TTC549 (cell line): Measurements from ENCODE around the gene FEZ2.

Experiments
- FAIRE-seq: peaks from 2 replicates; lab custom pipeline; 2012; peaks lifted over from hg19 to GRCh38; lab: Jason Lieb, UNC

FEZ2 gene

GRCh38 chr2:36561237-36561944 lies 36.6 kb downstream of the FEZ2 start:
- no peak for FAIRE-seq

GRCh38 chr2:36560726-36561125 lies 37.2 kb downstream of the FEZ2 start:
- FAIRE-seq, result no peak

GRCh38 chr2:36559221-36559942 lies 38.6 kb downstream of the FEZ2 start:
- no peak for FAIRE-seq

- no peak for FAIRE-seq
Measured at GRCh38 chr2:36556842-36557241, 41.1 kb downstream of the FEZ2 start.

GRCh38 chr2:36555789-36556188 lies 42.2 kb downstream of the FEZ2 start:
- FAIRE-seq, result no peak

DNA sequence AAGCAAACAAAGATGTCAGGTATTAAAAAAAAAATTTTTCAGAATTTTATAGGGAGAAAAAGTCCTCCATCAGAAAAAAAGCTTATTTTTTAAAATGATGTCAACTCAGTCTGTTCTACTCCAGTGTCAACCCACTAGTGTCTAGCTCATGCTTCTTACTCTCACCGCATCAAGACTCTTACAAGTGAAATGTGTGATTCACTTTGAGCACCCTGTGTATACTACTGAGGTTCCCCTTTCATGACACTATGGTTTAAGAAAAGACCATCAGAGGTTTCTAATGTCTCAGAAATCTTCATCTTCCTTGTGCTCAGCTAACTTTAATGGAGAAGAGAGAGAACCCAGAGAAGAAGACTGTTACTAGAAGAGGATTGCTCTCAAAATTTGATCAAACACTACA lies 43.4 kb downstream of the FEZ2 start:
- FAIRE-seq, result no peak

DNA sequence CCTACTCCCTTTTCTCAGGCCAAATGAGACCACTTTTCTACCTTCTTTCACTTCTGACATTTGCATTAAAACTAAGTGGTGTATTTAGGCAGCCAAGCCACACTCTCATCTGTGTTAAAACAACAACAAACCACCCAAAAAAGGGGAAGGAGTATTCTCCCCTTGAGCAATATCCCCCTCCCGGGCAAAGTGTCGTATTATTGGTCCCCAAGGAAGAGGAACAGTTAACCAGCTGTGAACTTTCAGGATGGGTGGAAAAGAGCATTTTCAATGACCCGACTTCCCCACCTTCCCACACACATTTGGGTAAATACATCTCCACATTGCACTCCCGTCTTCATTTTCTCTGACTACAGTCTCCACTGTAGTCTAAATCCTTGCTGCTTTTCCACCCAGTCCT lies 44.3 kb downstream of the FEZ2 start:
- no peak for FAIRE-seq

DNA sequence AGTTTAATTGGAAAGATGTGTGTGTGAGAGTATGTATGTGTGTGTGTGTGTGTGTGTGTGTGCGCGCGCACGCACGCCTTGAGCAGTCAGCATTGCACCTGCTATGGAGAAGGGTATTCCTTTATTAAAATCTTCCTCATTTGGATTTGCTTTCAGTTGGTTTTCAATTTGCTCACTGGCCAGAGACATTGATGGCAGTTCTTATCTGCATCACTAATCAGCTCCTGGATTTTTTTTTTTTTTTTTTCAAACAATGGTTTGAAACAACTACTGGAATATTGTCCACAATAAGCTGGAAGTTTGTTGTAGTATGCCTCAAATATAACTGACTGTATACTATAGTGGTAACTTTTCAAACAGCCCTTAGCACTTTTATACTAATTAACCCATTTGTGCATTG lies 48.0 kb downstream of the FEZ2 start:
- FAIRE-seq, result no peak

- FAIRE-seq, result no peak
Measured at GRCh38 chr2:36549165-36549574, 48.8 kb downstream of the FEZ2 start.

DNA sequence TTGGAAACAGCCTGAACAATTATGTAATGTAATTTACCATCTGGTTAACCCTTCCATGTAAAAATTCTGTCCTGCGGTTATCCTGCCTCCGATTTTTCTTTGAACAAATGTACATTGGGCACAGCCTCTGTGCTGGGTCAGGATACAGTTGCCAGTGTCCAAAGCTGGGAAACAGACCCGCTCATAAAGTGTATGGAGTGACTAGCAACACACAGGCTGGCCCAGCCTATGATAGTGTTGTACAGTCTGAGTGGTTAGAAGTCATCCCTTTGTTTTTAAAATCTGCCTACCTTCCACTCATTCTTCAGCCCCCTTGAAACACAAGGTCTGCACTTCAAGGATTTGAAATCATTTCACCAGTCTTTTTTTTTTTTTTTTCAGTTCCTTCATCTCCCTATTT lies 50.1 kb downstream of the FEZ2 start:
- no peak for FAIRE-seq

GRCh38 chr2:36545871-36546416 lies 52.0 kb downstream of the FEZ2 start:
- no peak for FAIRE-seq

DNA sequence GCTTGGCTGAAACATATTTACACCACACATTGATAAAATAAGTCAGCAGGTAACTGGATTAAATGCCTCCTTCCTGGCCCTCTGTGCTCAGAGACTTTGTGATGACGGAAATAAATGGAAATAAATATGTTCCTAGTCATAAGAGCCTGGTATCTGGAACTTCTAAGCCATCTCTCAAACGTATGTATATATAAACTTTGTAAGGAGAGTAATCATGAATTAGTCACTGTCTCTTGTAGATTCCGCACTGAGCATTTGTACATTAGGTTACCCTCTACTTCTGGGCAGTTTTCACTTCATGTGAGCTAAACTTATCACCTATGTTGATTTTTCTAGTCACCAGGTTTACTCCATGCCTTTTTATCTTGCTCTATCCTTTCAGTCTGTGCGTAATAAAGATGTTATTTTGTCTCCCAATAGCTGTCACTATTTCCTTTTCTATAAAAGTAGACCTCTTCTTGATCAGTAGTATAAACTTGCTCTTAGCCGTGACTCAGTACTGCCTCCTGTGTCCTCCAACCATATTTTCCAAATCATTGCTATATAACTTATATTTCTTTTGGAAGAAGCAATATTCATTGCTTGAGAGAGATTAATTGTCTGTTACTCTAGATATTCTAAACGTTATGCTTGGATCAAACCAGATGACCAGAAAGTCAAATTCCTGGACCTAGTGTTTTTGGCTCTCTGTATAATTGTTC lies 53.2 kb downstream of the FEZ2 start:
- FAIRE-seq, result no peak

- FAIRE-seq, result no peak
Measured at GRCh38 chr2:36541891-36542595, 55.9 kb downstream of the FEZ2 start.

- no peak for FAIRE-seq
Measured at GRCh38 chr2:36540986-36541754, 56.8 kb downstream of the FEZ2 start.

DNA sequence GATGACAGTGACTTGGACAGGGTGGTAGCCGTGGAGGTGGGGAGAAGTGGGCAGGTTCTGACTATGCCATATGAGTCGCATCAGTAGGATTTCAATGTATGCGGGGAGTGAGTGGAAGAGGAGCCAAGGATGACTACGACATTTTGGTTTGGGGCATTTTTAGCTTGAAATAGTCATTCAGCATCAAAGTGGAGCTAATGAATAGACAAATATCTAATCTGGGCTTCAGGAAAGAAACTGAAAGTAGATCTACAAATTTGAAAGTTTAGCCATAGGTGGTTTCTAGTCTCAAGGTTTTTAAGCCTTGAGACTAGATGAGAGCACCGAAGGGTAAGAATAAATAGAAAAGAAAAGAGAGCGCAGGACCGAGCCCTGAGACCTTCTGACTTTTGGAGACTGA lies 58.3 kb downstream of the FEZ2 start:
- FAIRE-seq, result no peak

DNA sequence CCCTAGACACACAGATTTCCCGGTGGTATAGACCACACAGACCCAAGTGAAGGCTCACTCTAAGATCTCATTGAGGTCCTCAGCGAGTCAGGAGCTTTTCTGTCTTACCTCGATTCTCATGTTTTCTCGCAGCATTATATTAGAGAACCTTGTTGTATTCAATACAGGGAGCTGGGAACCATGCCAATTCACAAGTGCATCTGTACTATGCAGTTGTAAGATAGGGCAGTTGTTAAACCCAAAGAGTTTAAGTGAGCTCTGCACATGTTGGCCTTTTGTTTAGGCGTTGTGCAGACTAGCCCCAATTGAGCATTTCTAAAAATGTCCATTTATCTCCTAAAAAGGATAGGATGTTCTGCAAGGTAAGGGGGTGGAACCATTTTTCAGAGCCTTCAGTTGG lies 59.6 kb downstream of the FEZ2 start:
- FAIRE-seq, result no peak

DNA sequence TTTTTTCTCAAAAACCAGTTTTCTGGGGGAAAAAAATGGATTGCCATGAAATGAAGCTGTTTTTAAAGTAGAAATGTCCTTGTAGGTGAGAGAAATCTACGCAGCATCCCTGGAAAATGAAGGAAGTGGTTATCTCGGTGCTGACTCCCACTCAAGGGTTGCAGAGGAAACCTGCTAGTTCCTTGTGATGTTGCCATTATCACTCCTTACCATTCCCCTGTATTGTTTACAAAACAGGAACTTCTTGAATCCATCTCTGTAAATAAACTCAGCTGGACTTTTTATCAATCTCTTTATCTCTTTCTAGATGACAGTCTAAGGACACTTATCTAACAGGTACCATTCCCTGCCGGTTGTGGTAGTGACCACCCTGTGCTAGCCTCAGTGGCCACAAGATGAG lies 61.2 kb downstream of the FEZ2 start:
- no peak for FAIRE-seq

GRCh38 chr2:36535099-36535498 lies 62.9 kb downstream of the FEZ2 start:
- no peak for FAIRE-seq

DNA sequence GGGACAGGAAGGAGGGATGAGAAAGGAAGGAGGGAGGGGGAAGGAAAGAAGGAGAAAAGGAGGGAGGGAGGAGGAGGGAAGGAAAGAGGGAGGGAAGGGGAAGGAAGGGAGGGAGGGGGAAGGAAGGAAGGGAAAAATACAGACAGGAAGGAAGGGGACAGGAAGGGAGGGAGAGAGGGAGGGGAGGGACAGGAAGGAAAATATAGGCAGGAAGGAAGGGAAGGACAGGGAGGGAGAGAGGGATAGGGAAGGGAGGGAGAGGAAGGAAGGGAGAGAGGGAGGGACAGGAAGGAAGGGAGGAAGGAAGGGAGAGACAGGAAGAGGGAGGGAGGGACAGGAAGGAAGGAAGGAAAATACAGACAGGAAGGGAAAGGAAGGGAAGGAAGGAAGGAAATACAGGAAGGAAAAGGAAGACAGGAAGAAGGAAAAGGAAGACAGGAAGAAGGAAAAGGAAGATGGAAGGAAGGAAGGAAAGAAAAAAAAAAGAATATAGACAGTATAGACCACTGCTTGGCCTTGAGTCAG lies 63.6 kb downstream of the FEZ2 start:
- FAIRE-seq, result no peak

DNA sequence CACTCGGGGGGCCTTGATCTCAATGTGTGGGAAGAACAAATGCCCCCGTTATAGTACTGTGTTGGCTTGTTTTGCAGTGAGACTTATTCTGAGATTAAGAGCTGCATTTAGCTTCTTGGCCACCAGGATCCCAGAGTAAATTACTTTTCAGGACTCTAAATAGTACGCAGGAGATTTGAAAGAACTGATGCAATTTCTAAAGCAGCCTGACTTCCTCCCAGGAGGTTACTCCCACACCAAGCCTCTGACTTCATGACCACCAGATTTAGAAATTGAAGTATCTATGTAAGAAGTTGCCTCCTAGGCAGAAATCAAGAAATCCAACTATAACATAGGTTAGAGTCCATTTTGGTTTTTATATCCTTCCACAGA lies 67.0 kb downstream of the FEZ2 start:
- FAIRE-seq, result no peak

DNA sequence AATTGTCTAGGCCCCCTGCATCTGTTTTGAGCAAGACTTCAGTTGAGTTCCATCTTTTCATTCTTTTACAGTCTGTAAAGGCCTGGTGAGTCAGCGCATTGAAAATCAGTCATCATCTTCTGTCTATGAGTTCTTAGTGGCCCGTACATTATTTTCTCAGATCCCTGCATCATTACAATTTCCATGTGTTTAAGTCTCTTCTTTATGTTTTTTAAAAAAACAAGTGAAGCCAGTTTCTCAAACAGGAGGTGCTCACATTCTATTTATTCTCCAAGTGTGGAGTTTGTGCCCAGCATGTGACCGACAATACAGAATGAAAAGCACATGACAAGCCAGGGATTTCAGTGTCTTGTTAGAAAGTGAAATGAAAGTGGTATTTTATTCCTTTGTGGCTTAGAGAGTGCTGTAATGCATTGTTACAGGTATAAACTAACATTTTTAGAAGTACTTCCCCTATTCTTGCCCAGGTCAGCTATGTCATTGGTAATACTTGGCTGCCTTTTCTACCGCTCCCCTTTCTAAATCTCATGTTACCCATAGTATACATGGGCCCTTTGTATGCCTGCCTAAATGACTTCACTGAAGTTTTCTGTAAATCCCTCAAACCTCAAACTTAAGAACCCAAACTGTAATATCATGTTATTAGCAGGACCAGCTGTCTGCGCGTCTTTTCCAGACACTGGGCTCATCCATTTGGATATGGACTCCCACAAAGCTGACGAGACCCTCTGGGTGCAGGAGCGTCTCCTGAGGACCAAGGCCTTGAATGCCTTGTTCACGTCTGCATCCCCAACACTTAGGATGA lies 67.6 kb downstream of the FEZ2 start:
- no peak for FAIRE-seq
